HFFc6 (cell line): ENCODE measurements around the gene SS18. TPM values are rescaled to one million over a fixed set of nuclear protein-coding genes. Genes with fewer than 3 reads are reported as not detected.

Source experiments
- DNase-seq: peaks from one replicate; pipeline ENCODE4 v3.0.0-alpha.2; 2018
- H3K27ac Mint-ChIP-seq: 2 replicates; pipeline ENCODE4 v1.8.0; 2020; ENCODE audit warnings: mild to moderate bottlenecking, mixed read lengths
- H3K27me3 Mint-ChIP-seq: 2 replicates; pipeline ENCODE4 v1.8.0; 2021; ENCODE audit warnings: mild to moderate bottlenecking, moderate library complexity, mixed read lengths; ENCODE audit not compliant: insufficient read depth
- H3K36me3 Mint-ChIP-seq: 2 replicates; pipeline ENCODE4 v1.8.0; 2021; ENCODE audit warnings: low read depth, mixed read lengths
- H3K4me1 Mint-ChIP-seq: 2 replicates; pipeline ENCODE4 v1.8.0; 2020; ENCODE audit warnings: low read depth, mixed read lengths
- H3K4me3 Mint-ChIP-seq: 2 replicates; pipeline ENCODE4 v1.8.0; 2020; ENCODE audit warnings: mild to moderate bottlenecking, moderate library complexity, mixed read lengths
- H3K9me3 Mint-ChIP-seq: 2 replicates; pipeline ENCODE4 v1.8.0; 2020; ENCODE audit warnings: mild to moderate bottlenecking, mixed read lengths
- total RNA-seq, 6 experiments: library from RNA; stranded (reverse); fragmentation: NEBNext Ultra II Directional; extraction: Animal tissue kit (Norgen Biotek cat#: 25700); gene quantifications; 2 replicates in 1 of 6; 3 replicates in 5 of 6; pipeline ENCODE4 v1.2.3, GENCODE V29; 2021
- TF ChIP-seq, protein P1 (sequence below): fragments of 200-600 bp; sonication (generic); IDR thresholded peaks from 2 replicates; pipeline ENCODE4 v1.5.0; 2021; ENCODE audit warnings: antibody characterized with exemption, mild to moderate bottlenecking

The SS18 gene
- total RNA-seq, 6 experiments from 2014 or later: 59.6 to 70.1 (median 67.9) TPM

DNA sequence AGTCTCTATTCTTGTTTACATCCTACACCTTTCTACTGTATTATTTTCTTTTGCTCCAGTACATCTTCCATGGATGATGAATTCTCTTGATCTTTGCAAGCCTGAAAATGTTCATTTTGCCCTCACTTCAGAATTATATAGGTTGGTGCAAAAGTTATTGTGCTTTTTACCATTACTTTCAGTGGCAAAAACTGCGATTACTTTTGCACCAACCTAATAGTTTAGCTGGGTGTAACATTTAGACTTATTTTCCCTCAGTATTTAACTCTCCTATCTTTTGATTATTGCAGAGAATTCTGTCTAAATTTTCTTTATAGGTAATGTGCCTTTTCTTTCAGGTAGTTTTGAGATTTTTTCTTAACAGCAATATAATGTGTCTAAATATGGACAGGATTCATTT, 81.8 kb downstream of the SS18 start:
- no peaks in the 10 kb centered on the region for H3K9me3 Mint-ChIP-seq
- no peak for DNase-seq
- H3K36me3 Mint-ChIP-seq: no peaks in the 10 kb centered on the region
- no peaks in the 10 kb centered on the region for H3K4me1 Mint-ChIP-seq
- H3K27me3 Mint-ChIP-seq: peaks cover 3% of the 10 kb centered on the region
- H3K4me3 Mint-ChIP-seq: no peak overlapping the region
- no peak overlapping the region for H3K27ac Mint-ChIP-seq
- TF ChIP-seq, protein P1, sequence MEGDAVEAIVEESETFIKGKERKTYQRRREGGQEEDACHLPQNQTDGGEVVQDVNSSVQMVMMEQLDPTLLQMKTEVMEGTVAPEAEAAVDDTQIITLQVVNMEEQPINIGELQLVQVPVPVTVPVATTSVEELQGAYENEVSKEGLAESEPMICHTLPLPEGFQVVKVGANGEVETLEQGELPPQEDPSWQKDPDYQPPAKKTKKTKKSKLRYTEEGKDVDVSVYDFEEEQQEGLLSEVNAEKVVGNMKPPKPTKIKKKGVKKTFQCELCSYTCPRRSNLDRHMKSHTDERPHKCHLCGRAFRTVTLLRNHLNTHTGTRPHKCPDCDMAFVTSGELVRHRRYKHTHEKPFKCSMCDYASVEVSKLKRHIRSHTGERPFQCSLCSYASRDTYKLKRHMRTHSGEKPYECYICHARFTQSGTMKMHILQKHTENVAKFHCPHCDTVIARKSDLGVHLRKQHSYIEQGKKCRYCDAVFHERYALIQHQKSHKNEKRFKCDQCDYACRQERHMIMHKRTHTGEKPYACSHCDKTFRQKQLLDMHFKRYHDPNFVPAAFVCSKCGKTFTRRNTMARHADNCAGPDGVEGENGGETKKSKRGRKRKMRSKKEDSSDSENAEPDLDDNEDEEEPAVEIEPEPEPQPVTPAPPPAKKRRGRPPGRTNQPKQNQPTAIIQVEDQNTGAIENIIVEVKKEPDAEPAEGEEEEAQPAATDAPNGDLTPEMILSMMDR: no peak

DNA sequence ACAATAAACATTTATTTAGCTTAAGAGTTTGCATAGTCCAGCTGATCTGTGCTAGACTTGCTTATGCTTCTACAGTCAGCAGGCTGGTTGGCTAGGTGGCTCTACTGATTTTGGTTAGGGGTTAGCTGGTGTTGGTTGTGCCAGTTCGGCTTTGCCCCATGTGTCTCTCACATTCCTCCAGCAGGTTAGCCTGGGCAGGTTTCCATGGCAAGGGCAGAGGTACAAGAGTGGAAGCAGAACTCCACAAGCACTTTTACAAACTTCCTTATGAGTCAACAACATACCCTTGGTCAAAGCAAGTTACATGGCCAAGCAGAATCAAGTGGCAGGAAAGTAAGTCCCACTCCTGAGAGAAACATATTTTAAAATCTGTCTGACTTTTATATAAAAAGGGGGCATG, 82.3 kb downstream of the SS18 start:
- Mint-ChIP-seq H3K9me3 (no peaks in the 10 kb centered on the region), H3K4me3 (no peak overlapping the region), H3K4me1 (no peaks in the 10 kb centered on the region), H3K36me3 (no peaks in the 10 kb centered on the region), H3K27me3 (peaks cover 3% of the 10 kb centered on the region), H3K27ac (no peak overlapping the region)
- TF ChIP-seq, protein P1: no peak
- no peak for DNase-seq

DNA sequence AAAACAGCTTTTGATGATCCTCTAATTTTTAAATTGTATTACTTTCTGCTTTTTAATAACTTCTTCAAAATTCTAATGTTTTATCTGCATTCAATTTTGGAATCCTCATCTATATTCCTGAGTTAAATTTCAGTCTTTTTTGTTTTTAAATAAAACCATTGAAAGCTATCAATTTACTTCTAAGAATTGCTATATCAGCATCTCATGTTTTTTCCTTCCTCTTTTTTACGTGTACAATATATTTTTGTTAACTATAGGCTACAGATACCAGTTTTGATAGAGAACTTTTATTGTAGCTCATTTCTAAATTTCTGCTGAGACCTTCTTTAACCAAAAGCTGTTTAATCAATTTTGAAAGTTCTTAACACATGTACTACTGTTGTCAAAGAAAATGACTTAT, 84.5 kb downstream of the SS18 start:
- no peak for DNase-seq
- Mint-ChIP-seq H3K4me1 (no peaks in the 10 kb centered on the region), H3K4me3 (no peak overlapping the region), H3K27me3 (peaks cover 3% of the 10 kb centered on the region), H3K27ac (no peak overlapping the region), H3K9me3 (no peaks in the 10 kb centered on the region), H3K36me3 (no peaks in the 10 kb centered on the region)
- TF ChIP-seq, protein P1: no peak

DNA sequence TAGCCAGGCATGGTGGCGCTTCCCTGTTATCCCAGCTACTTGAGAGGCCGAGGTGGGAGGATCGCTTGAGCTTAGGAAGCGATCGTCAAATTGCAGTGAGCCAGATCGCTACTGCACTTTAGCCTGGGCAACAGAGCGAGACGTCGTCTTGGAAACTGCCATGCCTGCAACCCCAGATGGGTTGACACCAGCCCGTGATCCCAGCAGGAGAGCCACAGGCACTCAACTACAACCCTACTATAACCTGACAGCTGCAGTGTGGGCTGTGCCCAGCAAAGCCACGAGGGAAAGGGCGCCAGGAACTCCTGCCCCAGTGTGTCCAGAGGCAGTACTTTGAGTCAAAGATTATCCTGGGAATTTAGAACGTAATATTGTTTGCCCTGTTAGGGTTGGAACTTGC, 85.6 kb downstream of the SS18 start:
- H3K4me1 Mint-ChIP-seq: no peaks in the 10 kb centered on the region

DNA sequence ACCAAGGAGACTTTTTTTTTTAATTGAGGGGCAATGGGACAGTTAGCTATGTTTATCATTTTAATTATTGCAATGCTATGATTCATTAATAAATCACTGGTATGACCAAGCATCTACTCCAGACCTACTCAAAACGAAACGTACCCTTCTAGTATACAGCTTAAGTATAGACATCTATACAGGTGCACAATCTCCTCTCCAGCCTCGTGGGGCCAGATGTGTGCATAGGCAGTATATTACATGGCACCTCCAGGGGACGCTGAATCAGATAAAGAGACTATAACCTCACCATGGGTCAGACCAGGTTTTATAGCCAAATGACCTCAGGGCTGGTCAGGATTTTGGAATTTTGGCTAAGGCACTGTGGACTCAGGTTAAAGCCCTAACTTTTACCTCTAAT, 86.6 kb downstream of the SS18 start:
- H3K27ac Mint-ChIP-seq: no peak overlapping the region
- no peaks in the 10 kb centered on the region for H3K4me1 Mint-ChIP-seq
- no peak overlapping the region for H3K4me3 Mint-ChIP-seq
- no peaks in the 10 kb centered on the region for H3K36me3 Mint-ChIP-seq
- DNase-seq: no peak
- H3K27me3 Mint-ChIP-seq: peaks cover 3% of the 10 kb centered on the region
- TF ChIP-seq, protein P1: no peak
- no peaks in the 10 kb centered on the region for H3K9me3 Mint-ChIP-seq

More for the DNA sequence above, 85.6 kb downstream of the SS18 start:
- Mint-ChIP-seq H3K9me3 (no peaks in the 10 kb centered on the region), H3K27ac (no peak overlapping the region), H3K36me3 (no peaks in the 10 kb centered on the region), H3K4me3 (no peak overlapping the region), H3K27me3 (peaks cover 3% of the 10 kb centered on the region)
- TF ChIP-seq, protein P1: no peak
- DNase-seq: no peak

DNA sequence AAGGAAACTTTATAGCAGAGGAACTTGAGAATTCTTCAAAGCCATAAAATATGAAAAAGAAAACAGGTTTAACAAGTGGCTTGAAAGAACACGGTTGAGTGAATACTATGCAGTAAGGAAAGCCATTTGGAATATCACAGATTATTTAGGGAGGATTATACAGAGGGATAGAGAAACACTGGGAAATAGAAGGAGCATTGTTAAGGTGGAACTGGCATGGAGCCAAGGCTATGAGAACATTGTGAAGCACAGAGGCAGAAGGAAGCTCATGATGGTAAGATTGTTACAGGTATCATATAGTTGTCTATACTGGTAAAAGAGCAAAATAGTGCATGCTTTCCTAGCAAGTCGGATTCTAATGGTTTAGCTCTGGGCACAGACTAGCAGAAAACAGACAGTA, 87.1 kb downstream of the SS18 start:
- Mint-ChIP-seq H3K27me3 (peaks cover 3% of the 10 kb centered on the region), H3K4me1 (no peaks in the 10 kb centered on the region), H3K4me3 (no peak overlapping the region), H3K36me3 (no peaks in the 10 kb centered on the region), H3K9me3 (no peaks in the 10 kb centered on the region), H3K27ac (no peak overlapping the region)
- no peak for DNase-seq
- TF ChIP-seq, protein P1: no peak
